HG02981 (cell line): Measurements from ENCODE around the gene SIX2.

Experiments
- ATAC-seq: cut with Tn5 transposase; IDR thresholded peaks from one replicate; pipeline ENCODE4 v1.9.1; 2021; ENCODE audit warnings: mild to moderate bottlenecking, moderate library complexity; ENCODE audit not compliant: unreplicated experiment

The SIX2 gene

GRCh38 chr2:45003579-45004551, 5.4 kb downstream of the SIX2 start:
- no peak for ATAC-seq

- no peak for ATAC-seq
These were observed 6.6 kb downstream of the SIX2 start for GRCh38 chr2:45002686-45003085.

GRCh38 chr2:45001869-45002385, 7.3 kb downstream of the SIX2 start:
- ATAC-seq: no peak

GRCh38 chr2:45000921-45001868, 8.1 kb downstream of the SIX2 start:
- no peak for ATAC-seq

GRCh38 chr2:45000341-45000901, 8.8 kb downstream of the SIX2 start:
- no peak for ATAC-seq

GRCh38 chr2:44999540-44999939, 9.7 kb downstream of the SIX2 start:
- no peak for ATAC-seq

GRCh38 chr2:44997963-44998362, 11.3 kb downstream of the SIX2 start:
- ATAC-seq: no peak

- ATAC-seq: no peak
These were observed 12.9 kb downstream of the SIX2 start for GRCh38 chr2:44996356-44996755.

GRCh38 chr2:44994377-44994776, 14.9 kb downstream of the SIX2 start:
- no peak for ATAC-seq

GRCh38 chr2:44989176-44989575, 20.1 kb downstream of the SIX2 start:
- no peak for ATAC-seq

GRCh38 chr2:44983836-44984604, 25.2 kb downstream of the SIX2 start:
- no peak for ATAC-seq

GRCh38 chr2:44981714-44982108, 27.5 kb downstream of the SIX2 start:
- no peak for ATAC-seq

GRCh38 chr2:44980751-44981713, 28.2 kb downstream of the SIX2 start:
- ATAC-seq: no peak

- ATAC-seq: no peak
These were observed 29.7 kb downstream of the SIX2 start for GRCh38 chr2:44979581-44979980.

- ATAC-seq: no peak
These were observed 33.4 kb downstream of the SIX2 start for GRCh38 chr2:44975571-44976450.

GRCh38 chr2:44974064-44974715, 35.1 kb downstream of the SIX2 start:
- no peak for ATAC-seq

- no peak for ATAC-seq
These were observed 36.3 kb downstream of the SIX2 start for GRCh38 chr2:44972771-44973535.
